Lower leg skin (tissue), 4 donors: ENCODE results near the gene TMEM184A. TPM values are rescaled to one million over a fixed set of nuclear protein-coding genes. Genes with fewer than 3 reads are reported as not detected.

Experiments used
- DNase-seq, 2 donors: peaks; one replicate each; pipeline ENCODE4 v3.0.0-alpha.2; 2019; ENCODE audit warnings: low spot score in 2 of 2
- H3K4me3 ChIP-seq: fragments of 200-600 bp; sonication (generic); 2 replicates; pipeline ENCODE4 v1.5.1; 2017; ENCODE audit warnings: mild to moderate bottlenecking, low read depth; ENCODE audit not compliant: poor library complexity, severe bottlenecking
- POLR2A ChIP-seq, 2 donors: fragments of 450-650 bp; IDR thresholded peaks; one replicate each; pipeline ENCODE4 v1.6.1; 2016 to 2017; ENCODE audit warnings: antibody characterized with exemption in 2 of 2, mild to moderate bottlenecking in 1 of 2, moderate library complexity in 1 of 2
- WGBS, 2 donors: methylation state at CpG; one replicate each; pipeline ENCODE4 v1.1.5; 2018; 5-methylcytosine and 5-hydroxymethylcytosine counted together
- intact Hi-C: fragments of 100-400 bp; cut with DNase I; formaldehyde crosslinking; loops from one replicate; pipeline ENCODE4 v1.15.0; 2023; ENCODE audit warnings: low total_unique reads
- total RNA-seq, 4 donors: library from RNA; depleted of rRNA; stranded (reverse); fragments of >200 nt; gene quantifications; one replicate each; pipeline ENCODE4 v1.1.0, GENCODE V29; 2016
- TF ChIP-seq, protein P1 (sequence below), 3 donors: fragments of 450-650 bp; IDR thresholded peaks; one replicate each; pipeline ENCODE4 v1.5.1; 2016; ENCODE audit warnings: antibody characterized with exemption in 3 of 3, mild to moderate bottlenecking in 3 of 3, moderate library complexity in 2 of 3

The TMEM184A gene
- total RNA-seq, 4 donors from 2014 or later: 70.5 to 177 (median 119) TPM

DNA sequence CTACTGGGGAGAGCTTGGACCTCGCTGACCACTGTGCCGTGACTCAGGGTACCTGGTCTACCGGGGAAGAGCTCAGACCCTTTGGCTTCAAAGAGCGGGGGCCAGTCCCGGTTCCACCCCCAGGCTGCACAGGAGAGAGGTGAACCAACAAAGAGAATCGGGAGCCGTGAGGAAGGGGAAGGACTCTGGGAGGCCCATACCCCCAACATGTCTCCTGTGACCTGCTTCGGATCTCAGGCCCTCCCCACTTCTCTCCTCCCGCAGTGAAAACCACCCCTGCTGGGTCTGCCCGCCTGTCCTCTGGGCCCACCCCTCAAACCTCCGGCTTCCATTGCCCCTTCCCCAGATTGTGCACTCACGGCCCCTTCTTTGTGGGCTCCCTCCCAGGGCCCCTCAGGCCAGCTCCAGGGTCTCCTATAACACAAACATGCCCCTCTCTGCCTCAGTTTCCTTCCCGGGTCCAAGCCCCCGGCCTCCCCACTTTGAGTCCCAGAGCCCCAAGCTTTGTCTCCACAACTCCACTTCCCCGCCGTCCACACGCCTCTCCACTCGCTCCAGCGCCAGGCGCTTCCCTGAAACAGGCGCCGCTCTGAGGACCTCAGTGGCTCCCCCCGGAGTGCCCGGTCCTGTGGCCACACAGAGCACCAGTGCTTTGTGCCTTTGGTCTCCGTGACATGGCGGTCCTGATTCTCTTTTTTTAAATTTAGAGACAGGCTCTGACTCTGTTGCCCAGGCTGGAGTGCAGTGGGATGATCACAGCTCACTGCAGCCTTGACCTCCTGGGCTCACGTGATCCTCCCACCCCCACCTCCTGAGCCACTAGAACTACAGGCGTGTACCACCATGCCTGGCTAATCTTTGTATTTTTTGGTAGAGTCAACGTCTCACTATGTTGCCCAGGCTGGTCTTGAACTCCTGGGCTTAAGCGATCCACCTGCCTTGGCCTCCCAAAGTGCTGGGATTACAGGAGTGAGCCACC is 44.3 kb downstream of the TMEM184A start:
- intact Hi-C loops: no loop called here
- no peak for TF ChIP-seq POLR2A (IDR thresholded peaks at IDR 0.05)
- TF ChIP-seq, protein P1, sequence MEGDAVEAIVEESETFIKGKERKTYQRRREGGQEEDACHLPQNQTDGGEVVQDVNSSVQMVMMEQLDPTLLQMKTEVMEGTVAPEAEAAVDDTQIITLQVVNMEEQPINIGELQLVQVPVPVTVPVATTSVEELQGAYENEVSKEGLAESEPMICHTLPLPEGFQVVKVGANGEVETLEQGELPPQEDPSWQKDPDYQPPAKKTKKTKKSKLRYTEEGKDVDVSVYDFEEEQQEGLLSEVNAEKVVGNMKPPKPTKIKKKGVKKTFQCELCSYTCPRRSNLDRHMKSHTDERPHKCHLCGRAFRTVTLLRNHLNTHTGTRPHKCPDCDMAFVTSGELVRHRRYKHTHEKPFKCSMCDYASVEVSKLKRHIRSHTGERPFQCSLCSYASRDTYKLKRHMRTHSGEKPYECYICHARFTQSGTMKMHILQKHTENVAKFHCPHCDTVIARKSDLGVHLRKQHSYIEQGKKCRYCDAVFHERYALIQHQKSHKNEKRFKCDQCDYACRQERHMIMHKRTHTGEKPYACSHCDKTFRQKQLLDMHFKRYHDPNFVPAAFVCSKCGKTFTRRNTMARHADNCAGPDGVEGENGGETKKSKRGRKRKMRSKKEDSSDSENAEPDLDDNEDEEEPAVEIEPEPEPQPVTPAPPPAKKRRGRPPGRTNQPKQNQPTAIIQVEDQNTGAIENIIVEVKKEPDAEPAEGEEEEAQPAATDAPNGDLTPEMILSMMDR (IDR thresholded peaks at IDR 0.05): no peak
- DNase-seq: no peak
- WGBS, 2 donors: 82 to 90% methylated on average over 30 of the region's 30 CpGs
- H3K4me3 ChIP-seq: no peak overlapping the region

DNA sequence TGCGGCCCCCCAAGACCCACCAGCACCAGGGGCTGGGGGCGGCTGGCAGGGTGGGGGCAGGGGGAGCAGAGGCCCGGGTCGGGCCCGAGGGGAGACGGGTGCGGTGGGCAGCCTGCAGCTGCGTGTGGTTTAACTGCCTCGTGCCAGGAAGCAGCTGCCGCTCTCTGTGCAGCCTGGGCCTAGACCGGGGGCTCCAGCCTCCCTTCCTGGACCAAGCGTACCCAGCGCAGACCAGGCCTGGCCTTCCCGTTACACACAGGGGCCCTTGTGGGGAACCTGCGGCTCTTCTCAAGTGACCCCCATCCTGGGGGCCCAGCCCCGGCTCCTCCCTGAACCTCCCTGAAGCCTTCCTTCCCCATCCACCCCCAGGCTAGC is 45.2 kb downstream of the TMEM184A start:
- WGBS, 2 donors: 85 to 91% methylated on average over 5 to 6 of the region's 16 CpGs
- DNase-seq: no peak
- intact Hi-C loops: no loop called here

DNA sequence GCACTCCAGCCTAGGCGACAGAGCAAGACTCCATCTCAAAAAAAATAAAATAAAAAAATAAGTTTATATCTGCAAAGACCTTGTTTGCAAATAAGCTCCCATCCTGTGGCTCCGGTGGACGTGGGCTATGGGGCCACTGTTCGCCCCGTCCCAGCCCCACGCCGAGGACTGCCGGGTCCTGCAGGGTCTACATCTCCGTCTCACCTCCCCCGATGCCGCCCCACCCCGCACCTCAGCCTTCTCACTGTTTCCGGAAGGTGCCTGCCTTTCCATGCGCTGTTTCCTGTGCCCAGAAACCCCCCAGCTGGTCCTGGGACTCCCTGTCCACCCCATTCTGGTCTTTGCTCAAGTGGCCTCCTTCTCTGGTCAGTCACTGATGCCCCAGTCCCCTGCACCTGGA is 46.8 kb downstream of the TMEM184A start:
- 88 to 94% methylated on average over 14 of the region's 14 CpGs for WGBS, 2 donors
- intact Hi-C loops: no loop called here
- DNase-seq: no peak
- TF ChIP-seq POLR2A (IDR thresholded peaks at IDR 0.05): no peak
- TF ChIP-seq, protein P1 (IDR thresholded peaks at IDR 0.05): no peak
- no peak overlapping the region for H3K4me3 ChIP-seq

More for the DNA sequence above, 45.2 kb downstream of the TMEM184A start:
- TF ChIP-seq POLR2A (IDR thresholded peaks at IDR 0.05): no peak
- TF ChIP-seq, protein P1 (IDR thresholded peaks at IDR 0.05): no peak
- H3K4me3 ChIP-seq: no peak overlapping the region

DNA sequence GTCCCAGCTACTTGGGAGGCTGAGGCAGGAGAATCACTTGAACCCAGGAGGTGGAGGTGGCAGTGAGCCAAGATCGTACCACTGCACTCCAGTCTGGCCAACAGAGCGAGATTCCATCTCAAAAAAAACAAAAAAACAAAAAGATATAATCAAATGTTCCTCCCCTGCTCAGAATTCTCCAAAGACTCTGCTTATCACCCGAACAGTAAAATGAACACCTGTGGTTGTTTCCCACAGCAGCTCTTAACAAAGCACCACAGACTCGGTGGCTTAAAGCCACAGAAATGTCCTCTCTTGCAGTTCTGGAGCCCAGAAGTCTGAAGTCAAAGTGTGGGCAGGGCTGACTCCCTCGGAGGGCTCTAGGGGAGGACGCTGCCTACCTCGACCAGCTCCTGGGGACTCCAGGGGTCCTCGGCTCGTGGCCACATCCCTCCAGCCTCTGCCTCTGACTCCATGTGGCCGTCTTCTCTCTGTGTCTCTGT is 47.7 kb downstream of the TMEM184A start:
- TF ChIP-seq, protein P1 (IDR thresholded peaks at IDR 0.05): no peak
- DNase-seq: no peak
- intact Hi-C loops: no loop called here
- H3K4me3 ChIP-seq: no peak overlapping the region
- 67 to 78% methylated on average over 10 of the region's 10 CpGs for WGBS, 2 donors

DNA sequence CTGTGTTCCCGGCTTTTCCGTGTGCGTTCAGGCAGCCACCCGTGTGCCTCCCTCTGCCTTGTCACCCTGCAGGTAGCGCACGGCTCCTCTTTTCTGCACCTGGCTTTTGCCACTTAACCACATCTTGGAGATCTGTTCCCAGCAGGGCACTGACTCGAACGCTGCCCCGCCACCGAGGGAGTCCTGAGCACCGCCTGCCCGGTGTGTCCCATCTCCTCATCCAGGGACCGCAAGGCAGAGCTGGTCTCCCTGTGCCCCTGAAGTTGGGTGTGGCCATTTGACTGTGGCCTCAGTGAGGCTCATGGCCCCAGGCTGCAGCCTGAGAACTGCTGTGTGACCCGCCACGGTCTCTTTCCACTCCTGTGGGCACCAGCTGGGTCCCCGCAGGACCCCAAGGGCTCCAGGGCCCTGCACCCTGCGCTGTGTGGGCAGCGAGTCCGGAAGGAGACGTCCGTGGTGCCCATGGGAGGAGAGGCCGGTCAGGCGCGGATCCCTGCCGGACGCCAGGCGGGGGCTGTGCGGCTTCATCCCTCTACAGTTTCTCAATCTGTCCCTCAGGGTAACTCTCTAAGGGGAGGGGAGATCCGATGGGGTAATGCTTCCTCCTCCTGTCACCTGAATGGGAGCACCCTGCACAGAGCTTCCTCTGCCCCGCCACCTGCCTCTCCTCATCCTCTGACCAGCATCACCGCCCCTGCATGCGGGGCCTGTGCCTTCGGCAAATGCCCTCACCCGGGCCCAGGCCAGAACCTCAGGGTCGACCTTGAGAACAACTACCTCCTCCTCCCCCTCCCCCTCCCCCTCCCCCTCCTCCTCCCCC is 50.1 kb downstream of the TMEM184A start:
- 71 to 80% methylated on average over 26 to 28 of the region's 35 CpGs for WGBS, 2 donors

More for the DNA sequence above, 50.1 kb downstream of the TMEM184A start:
- no peak overlapping the region for H3K4me3 ChIP-seq
- TF ChIP-seq POLR2A (IDR thresholded peaks at IDR 0.05): no peak
- TF ChIP-seq, protein P1 (IDR thresholded peaks at IDR 0.05): no peak
- intact Hi-C loops: no loop called here
- no peak for DNase-seq
